GM12865 (cell line): ENCODE data around the gene CYP39A1.

Experiments used
- DNase-seq: peaks from one replicate; pipeline ENCODE4 v3.0.0; 2010; ENCODE audit warnings: low read depth
- H3K4me3 ChIP-seq: 2 replicates; pipeline ENCODE4 v1.5.1; 2011; ENCODE audit warnings: mild to moderate bottlenecking, low read depth, low read length, control low read depth
- CTCF ChIP-seq: IDR thresholded peaks from 2 replicates; pipeline ENCODE4 v1.5.1; 2011; ENCODE audit warnings: low read length, control low read depth, low read depth, inconsistent platforms; ENCODE audit not compliant: insufficient read depth; ENCODE audit errors: missing control alignments

The CYP39A1 gene

GRCh38 chr6:46528961-46529750, 123.5 kb downstream of the CYP39A1 start:
- no peak overlapping the region for H3K4me3 ChIP-seq
- TF ChIP-seq CTCF = no peak
- no peak for DNase-seq

DNA sequence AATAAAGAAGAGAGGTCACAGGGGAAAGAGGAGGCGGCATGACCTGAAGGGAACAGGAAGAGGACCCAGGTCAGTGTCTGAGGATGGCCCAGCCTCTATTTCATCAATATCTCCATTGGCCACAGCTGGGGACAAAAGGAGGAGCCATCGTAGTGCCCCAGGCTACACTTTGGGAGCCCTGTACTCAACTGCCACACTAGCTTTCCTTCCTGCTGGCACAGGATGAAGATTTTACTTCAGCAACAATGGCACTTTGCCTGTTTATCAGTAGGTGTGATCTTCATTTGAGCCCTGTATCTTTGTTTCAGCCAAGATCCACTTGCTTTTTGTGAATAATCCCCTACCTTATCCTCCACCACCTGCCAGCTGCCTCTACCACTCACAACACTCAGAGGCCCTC, 126.0 kb downstream of the CYP39A1 start:
- DNase-seq = no peak

DNA sequence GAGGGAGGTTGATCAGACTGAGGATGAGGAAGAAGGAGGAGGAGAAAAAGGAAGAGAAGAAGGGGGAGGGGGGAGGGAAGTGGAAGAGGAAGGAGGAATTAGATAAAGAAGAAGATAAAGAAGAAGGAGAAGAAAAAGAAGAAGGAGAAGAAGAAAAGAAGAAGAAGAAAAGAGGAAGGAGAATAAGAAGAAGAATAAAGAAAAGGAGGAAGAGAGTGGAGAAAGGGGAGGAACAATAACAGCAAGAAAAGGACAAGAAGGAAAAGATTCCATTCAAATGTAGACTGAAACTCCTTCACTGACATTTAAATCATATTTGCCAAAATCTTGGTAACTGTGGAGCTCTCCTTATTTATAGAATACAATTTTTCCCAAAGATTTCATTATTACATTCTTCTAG, 127.0 kb downstream of the CYP39A1 start:
- DNase-seq = no peak

More for the DNA sequence above, 126.0 kb downstream of the CYP39A1 start:
- TF ChIP-seq CTCF = no peak
- no peak overlapping the region for H3K4me3 ChIP-seq

DNA sequence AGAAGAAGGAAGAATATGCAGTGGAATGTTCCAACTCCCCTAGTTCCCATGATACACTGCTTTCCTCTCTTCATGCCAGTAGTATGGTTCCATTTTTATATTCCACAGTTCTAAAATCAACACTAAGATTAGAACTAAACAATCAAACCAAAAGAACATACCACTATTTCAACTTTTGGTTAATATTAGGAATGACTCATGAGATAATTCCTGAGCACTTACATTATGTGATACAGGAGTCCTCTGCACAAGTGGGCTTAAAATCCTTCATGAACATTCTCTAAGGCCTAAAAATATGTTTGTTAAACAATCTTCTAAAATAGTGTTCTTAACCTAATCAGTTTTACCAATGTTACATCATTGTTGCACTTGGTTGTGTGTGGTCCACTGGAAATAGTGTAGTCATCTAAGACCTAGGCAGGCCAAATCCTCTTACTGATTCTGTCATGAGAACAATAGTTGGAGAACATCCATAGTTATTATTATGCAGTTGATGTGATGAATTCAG, 131.1 kb downstream of the CYP39A1 start:
- no peak for DNase-seq
- no peak for TF ChIP-seq CTCF
- H3K4me3 ChIP-seq = no peak overlapping the region

More for the DNA sequence above, 127.0 kb downstream of the CYP39A1 start:
- H3K4me3 ChIP-seq = no peak overlapping the region
- TF ChIP-seq CTCF = no peak

DNA sequence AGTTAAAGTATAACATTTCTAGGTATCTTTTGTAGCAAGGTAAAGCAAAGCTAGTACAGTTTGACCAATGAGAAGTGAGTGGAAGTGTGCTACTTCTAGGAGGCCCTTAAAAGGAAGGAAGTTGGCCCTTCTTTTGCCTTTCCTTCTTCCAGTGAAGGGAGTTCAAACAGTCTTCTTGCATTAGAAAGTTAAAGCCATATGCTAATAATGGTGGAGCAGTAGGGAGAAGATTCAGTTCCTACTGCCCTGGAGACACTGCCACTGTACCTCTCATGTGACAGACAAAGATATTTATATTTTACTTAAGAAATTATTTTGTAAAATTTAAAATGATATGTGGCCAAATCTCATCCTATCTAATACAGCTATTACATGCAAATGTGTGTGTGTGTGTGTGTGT, 135.4 kb downstream of the CYP39A1 start:
- no peak for TF ChIP-seq CTCF
- no peak for DNase-seq
- no peak overlapping the region for H3K4me3 ChIP-seq

GRCh38 chr6:46513533-46513932, 139.1 kb downstream of the CYP39A1 start:
- TF ChIP-seq CTCF = no peak
- no peak for DNase-seq
- no peak overlapping the region for H3K4me3 ChIP-seq
